Breast epithelium (tissue), 4 donors: ENCODE data around the gene COL6A1. TPM values are rescaled to one million over a fixed set of nuclear protein-coding genes. Genes with fewer than 3 reads are reported as not detected.
A peak's percentile ranks its signal among the peaks of the same experiment; 100 is the strongest.
"Not testable (repeated sequence)": the region's sequence is repeated elsewhere in the genome, so short reads cannot be mapped to it uniquely, and the experiment has no call there.

Experiments used
- DNase-seq, 2 donors: peaks; one replicate each; pipeline ENCODE4 v3.0.0-alpha.2; 2019; ENCODE audit warnings: low spot score in 2 of 2
- H3K27ac ChIP-seq, 2 donors: fragments of 200-600 bp; sonication (generic) in 1 of 2; one replicate each; pipeline ENCODE4 v1.5.1; 2016 to 2019; ENCODE audit warnings: mild to moderate bottlenecking in 1 of 2
- H3K27me3 ChIP-seq, 2 donors: fragments of 200-600 bp; sonication (generic) in 1 of 2; one replicate each; pipeline versions ENCODE4 v1.5.1 to v1.6.0; 2017 to 2019; ENCODE audit warnings: control low read depth in 1 of 2, mild to moderate bottlenecking in 1 of 2
- H3K36me3 ChIP-seq: fragments of 200-600 bp; one replicate; pipeline ENCODE4 v1.5.1; 2019
- H3K4me1 ChIP-seq, 2 donors: fragments of 200-600 bp; sonication (generic); one replicate each; pipeline ENCODE4 v1.5.1; 2016 to 2019; ENCODE audit warnings: control low read depth in 1 of 2
- H3K4me3 ChIP-seq, 3 donors: fragments of 200-600 bp; sonication (generic); 1 replicate in 2 of 3; 2 replicates in 1 of 3; pipeline ENCODE4 v1.5.1; 2016 to 2019; ENCODE audit warnings: mild to moderate bottlenecking in 3 of 3, moderate library complexity in 2 of 3
- H3K9me3 ChIP-seq, 2 donors: fragments of 200-600 bp; sonication (generic) in 1 of 2; one replicate each; pipeline ENCODE4 v1.5.1; 2016 to 2019; ENCODE audit warnings: control low read depth in 1 of 2
- POLR2A ChIP-seq: fragments of 450-650 bp; IDR thresholded peaks from one replicate; pipeline ENCODE4 v1.6.1; 2016; ENCODE audit warnings: antibody characterized with exemption, mild to moderate bottlenecking, moderate library complexity
- POLR2AphosphoS5 ChIP-seq, 3 donors: sonication (generic); formaldehyde crosslinking; IDR thresholded peaks; one replicate each; pipeline ENCODE4 v1.6.1; 2017; ENCODE audit warnings: antibody characterized with exemption in 3 of 3
- intact Hi-C: fragments of 100-400 bp; cut with DNase I; formaldehyde crosslinking; loops from one replicate; pipeline ENCODE4 v1.15.1; 2023; ENCODE audit warnings: low total_unique reads
- total RNA-seq, 3 donors: library from RNA; depleted of rRNA; stranded (reverse); fragments of >200 nt; gene quantifications; one replicate each; pipeline ENCODE4 v1.1.0, GENCODE V29; 2016
- TF ChIP-seq, protein P1 (sequence below), 3 donors: fragments of 450-650 bp; IDR thresholded peaks; one replicate each; pipeline ENCODE4 v1.5.1; 2016 to 2017; ENCODE audit warnings: antibody characterized with exemption in 3 of 3, mild to moderate bottlenecking in 3 of 3, moderate library complexity in 3 of 3

Gene COL6A1
- total RNA-seq, 3 donors from 2014 or later, result 137 to 527 (median 201) TPM

DNA sequence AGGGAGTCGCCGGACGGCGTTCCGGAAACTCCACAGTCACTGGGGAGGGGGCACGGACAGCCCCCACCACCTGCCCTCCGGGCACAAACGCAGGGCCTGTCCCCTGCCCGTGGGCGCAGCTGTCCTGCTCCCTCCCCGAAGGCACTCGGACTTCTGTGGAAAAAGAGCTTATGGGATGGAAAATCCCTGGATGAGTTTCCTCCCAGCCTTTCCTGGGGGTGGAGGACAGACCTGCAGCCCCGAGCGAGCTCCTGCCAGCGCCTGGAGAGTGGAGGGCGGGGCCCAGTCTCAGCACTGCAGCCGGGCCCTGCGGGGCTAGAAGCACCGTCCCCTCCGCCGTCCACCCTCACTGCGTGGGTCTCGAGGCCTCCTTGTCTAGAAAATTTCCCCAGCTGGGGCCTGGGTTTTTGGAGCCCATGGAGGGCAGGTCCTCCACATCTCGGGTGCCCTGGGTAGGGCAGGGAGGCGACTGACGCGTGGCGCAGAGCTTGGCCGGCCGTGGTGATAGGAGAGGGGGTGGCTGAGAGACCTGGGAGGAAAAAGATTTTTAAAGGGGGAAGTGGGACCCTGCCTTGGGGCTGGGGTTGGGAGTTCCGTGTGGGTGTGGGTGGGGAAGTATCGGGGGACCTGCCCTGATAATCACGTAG is 6.4 kb upstream of the COL6A1 start:
- DNase-seq, result peak in 1 of 2 donors; percentile 51
- intact Hi-C loops, result no loop called here
- Histone ChIP-seq H3K36me3 (no peaks in the 10 kb centered on the region), H3K27ac (peak overlapping the region; percentile 83 to 99), H3K9me3 (no peaks in the 10 kb centered on the region), H3K4me3 (peak overlapping the region; percentile 49 to 83 (median 60)), H3K4me1 (peaks cover 16 to 23% of the 10 kb centered on the region in 2 donors), H3K27me3 (no peaks in the 10 kb centered on the region)
- TF ChIP-seq POLR2AphosphoS5 (IDR thresholded peaks at IDR 0.05), result no peak
- TF ChIP-seq, protein P1, sequence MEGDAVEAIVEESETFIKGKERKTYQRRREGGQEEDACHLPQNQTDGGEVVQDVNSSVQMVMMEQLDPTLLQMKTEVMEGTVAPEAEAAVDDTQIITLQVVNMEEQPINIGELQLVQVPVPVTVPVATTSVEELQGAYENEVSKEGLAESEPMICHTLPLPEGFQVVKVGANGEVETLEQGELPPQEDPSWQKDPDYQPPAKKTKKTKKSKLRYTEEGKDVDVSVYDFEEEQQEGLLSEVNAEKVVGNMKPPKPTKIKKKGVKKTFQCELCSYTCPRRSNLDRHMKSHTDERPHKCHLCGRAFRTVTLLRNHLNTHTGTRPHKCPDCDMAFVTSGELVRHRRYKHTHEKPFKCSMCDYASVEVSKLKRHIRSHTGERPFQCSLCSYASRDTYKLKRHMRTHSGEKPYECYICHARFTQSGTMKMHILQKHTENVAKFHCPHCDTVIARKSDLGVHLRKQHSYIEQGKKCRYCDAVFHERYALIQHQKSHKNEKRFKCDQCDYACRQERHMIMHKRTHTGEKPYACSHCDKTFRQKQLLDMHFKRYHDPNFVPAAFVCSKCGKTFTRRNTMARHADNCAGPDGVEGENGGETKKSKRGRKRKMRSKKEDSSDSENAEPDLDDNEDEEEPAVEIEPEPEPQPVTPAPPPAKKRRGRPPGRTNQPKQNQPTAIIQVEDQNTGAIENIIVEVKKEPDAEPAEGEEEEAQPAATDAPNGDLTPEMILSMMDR (IDR thresholded peaks at IDR 0.05), result no peak
- TF ChIP-seq POLR2A, result no peak

- DNase-seq, H3K9me3 ChIP-seq, intact Hi-C loops, H3K4me3 ChIP-seq, H3K27me3 ChIP-seq, H3K36me3 ChIP-seq: not testable (repeated sequence)
- peak overlapping the region; percentile 83 to 99 for H3K27ac ChIP-seq
- peaks cover 16 to 23% of the 10 kb centered on the region in 2 donors for H3K4me1 ChIP-seq
Measured at GRCh38 chr21:45975667-45976409, 5.7 kb upstream of the COL6A1 start.

- H3K4me1 ChIP-seq, result peaks cover 16 to 23% of the 10 kb centered on the region in 2 donors
- peak overlapping the region; percentile 48 to 89 for H3K27ac ChIP-seq
- no peak overlapping the region for H3K4me3 ChIP-seq
- H3K36me3 ChIP-seq, result no peaks in the 10 kb centered on the region
- no peaks in the 10 kb centered on the region for H3K27me3 ChIP-seq
- intact Hi-C loops, result no loop called here
- H3K9me3 ChIP-seq, result no peaks in the 10 kb centered on the region
- DNase-seq, result no peak
- no peak for TF ChIP-seq POLR2AphosphoS5 (IDR thresholded peaks at IDR 0.05)
- TF ChIP-seq POLR2A, result no peak
- TF ChIP-seq, protein P1 (IDR thresholded peaks at IDR 0.05), result no peak
Measured at GRCh38 chr21:45976701-45977311, 4.8 kb upstream of the COL6A1 start.

- intact Hi-C loops, result no loop called here
- TF ChIP-seq, protein P1 (IDR thresholded peaks at IDR 0.05), result no peak
- TF ChIP-seq POLR2A, result no peak
- TF ChIP-seq POLR2AphosphoS5 (IDR thresholded peaks at IDR 0.05), result no peak
- H3K9me3 ChIP-seq, result no peaks in the 10 kb centered on the region
- peak in 1 of 2 donors; percentile 51 for DNase-seq
- no peaks in the 10 kb centered on the region for H3K27me3 ChIP-seq
- no peak overlapping the region for H3K4me3 ChIP-seq
- peak overlapping the region; percentile 48 to 89 for H3K27ac ChIP-seq
- H3K4me1 ChIP-seq, result peaks cover 16 to 19% of the 10 kb centered on the region in 2 donors
- no peaks in the 10 kb centered on the region for H3K36me3 ChIP-seq
Measured at GRCh38 chr21:45977396-45977795, 4.2 kb upstream of the COL6A1 start.

DNA sequence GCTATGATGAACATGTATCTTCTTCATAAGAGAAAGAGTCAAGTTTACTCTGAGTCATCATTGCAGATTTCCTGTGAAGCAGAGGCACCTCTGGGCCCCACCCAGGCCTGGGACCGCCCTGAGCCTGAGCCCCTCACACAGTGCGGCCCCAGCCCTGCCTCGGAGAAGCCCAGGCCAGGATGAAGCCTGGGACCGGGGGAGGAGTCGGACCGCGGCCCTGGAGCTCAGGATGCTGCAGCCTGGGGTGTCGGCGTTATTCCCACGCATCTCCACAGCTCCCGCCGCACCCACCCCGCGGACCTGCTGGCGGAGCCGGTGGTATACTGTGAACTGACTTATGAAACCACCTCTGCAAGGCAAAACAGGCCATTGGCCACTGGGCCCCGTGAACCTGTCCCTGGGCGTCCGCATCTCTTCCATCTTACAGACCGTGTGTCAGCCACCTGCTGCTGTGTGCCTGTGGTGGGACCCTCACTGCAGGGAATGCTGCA is 2.4 kb upstream of the COL6A1 start:
- no peaks in the 10 kb centered on the region for H3K27me3 ChIP-seq
- TF ChIP-seq POLR2AphosphoS5 (IDR thresholded peaks at IDR 0.05) (no peak), POLR2A (no peak)
- TF ChIP-seq, protein P1 (IDR thresholded peaks at IDR 0.05), result no peak
- intact Hi-C loops, result no loop called here
- H3K4me1 ChIP-seq, result peaks cover 7 to 9% of the 10 kb centered on the region in 2 donors
- no peak for DNase-seq
- no peak overlapping the region for H3K4me3 ChIP-seq
- H3K9me3 ChIP-seq, result no peaks in the 10 kb centered on the region
- H3K36me3 ChIP-seq, result no peaks in the 10 kb centered on the region
- H3K27ac ChIP-seq, result peak overlapping the region; percentile 44 to 89
